Eye (tissue), 1 donor: ENCODE results near the gene S100A5.
"Not testable (repeated sequence)": the region's sequence is repeated elsewhere in the genome, so short reads cannot be mapped to it uniquely, and the experiment has no call there.

Experiments
- DNase-seq: peaks from one replicate; pipeline ENCODE4 v3.0.0-alpha.2; 2015

The S100A5 gene

DNA sequence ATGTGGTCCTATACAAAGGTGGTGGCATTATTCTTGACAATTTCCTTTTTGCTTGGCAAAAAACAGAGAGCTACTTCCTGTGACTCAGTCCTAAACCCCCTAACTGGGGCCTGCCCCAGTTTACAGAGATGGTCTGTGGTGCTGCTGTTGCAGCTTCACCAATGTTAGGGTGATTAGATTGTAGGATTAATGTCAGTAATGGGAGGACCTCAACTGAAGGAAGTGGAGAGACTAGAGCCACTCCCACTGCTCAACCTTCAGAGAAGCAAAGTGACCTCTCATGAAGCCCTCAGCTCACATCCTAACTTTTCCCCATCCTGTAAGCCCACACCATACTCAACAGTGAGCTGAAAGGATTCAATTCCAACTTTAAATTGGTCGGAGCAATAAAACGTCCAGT lies 8.6 kb downstream of the S100A5 start:
- DNase-seq: no peak

DNA sequence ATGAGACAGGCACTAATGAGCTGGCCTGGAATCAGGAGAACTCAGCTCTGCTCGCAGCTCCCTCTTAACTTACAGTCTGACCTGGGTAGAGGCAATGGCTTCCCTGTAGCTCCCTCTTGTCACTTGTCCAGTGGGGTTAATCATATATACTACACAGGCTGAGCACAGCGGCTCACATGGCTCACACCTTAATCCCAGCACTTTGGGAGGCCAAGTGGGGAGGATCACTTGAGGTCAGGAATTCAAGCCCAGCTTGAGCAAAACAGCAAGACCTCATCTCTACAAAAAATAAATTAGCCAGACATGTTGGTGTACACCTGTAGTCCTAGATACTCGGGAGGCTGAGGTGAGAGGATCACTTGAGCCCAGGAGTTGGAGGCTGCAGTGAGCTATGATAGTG lies 9.1 kb downstream of the S100A5 start:
- DNase-seq: no peak

DNA sequence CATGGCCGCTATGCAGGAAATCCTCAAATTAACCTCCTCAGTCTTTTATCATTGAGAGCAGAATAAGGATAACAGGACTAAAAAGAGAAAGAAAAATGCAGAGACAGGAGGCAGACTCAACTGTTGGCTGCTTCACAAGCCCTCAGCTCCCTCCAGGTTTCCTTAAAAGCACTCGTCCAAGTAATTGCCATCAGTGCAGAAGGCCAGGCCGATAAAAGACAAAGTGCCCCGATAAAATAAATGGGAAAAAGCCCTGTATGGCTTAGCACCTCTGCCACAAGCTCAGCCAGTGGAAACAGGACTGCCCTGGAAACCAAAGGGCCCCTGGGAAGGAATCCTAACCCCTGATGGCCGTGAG lies 13.1 kb downstream of the S100A5 start:
- DNase-seq: no peak

DNA sequence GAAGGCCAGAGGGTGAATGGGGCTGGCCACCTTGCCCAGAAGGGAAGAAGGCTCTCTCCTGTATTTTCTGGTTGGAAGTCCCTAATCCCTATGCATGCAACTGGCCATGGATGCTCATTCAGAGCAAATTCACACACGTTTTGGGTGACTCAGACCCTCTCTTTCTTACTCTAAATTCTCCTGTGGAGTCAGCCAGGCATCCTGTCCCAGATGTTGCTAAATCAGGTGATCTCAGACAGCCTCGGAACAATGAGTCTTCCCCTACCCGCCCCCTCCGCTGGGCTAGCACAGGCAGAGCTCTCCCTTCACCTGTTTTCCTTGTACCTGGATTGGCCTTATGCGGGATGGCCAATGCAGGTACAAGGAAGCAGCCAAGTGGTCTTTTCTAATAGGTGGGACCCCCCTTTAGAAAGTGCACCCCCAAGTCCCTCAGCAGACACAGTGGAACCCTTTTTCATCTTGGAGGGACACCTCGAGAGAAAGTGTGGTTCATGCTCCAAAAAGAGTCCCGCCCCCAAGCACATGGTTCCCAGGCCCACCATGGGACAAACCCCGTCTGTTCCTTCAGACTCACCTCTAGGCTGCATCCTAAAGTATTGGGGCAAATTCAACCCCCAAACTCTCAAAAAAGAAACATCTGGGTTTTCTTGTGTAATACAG lies 13.6 kb downstream of the S100A5 start:
- no peak for DNase-seq

DNA sequence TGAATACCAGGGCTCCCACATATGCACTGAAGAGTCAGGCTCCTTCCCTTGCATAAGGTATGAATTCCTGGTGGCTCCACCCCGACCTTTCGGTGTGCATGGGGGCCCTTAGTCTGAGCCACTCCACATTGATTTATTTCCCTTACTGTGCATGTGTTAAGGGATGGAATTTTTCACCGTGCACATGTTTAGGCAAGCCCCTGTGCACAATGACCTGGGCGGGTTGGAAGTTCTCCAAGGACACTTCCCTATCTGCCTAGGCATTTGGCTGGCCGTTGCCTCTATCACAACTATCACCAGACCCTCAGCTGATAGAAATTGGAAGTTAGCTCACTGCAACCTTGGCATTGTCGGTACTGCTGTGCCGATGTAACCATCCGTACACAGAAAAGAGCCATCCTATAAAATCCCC lies 14.6 kb downstream of the S100A5 start:
- no peak for DNase-seq

DNA sequence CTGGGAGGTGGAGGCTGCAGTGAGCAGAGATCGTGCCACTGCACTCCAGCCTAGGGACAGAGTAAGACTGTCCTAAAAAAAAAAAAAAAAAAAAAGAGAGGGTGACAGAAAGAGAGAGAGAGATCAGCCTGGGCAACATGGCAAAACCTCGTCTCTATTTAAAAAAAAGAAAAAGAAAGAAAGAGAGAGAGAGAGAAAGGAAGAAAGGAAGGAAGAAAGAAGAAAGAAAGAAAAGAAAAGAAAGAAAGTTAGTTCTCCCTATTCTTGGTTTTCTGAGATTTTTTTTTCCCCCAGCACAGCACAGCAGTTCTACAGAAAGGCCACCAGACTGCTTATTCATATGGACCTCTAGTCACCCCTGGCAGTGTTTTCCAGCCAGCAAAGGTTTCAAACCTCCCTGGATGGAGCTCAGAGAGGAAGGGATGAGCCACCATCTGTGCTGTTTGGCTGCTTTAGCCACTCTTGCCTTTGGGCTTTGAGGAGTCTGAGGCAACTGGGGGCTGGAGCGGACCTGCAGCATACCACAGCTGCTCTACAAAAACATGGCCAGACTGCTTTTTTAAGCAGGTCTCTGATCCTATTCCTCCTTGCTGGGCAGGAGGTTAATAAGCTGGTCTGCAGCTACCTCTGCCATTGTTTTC lies 15.5 kb downstream of the S100A5 start:
- DNase-seq: no peak

DNA sequence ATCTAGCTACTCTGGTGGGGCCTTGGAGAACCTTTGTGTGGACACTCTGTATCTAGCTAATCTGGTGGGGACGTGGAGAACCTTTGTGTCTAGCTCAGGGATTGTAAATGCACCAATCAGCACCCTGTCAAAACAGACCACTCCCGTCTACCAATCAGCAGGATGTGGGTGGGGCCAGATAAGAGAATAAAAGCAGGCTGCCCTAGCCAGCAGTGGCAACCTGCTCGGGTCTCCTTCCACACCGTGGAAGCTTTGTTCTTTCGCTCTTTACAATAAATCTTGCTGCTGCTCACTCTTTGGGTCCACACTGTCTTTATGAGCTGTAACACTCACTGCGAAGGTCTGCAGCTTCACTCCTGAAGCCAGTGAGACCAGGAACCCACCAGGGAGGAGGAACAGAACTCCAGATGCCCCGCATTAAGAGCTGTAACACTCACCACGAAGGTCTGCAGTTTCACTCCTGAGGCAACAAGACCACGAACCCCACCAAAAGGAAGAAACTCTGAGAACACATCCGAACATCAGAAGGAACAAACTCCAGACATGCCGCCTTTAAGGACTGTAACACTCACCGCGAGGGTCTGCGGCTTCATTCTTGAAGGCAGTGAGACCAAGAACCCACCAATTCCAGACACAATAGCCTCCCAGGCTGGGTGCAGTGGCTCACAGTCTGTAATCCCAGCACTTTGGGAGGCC lies 18.2 kb downstream of the S100A5 start:
- DNase-seq: not testable (repeated sequence)

DNA sequence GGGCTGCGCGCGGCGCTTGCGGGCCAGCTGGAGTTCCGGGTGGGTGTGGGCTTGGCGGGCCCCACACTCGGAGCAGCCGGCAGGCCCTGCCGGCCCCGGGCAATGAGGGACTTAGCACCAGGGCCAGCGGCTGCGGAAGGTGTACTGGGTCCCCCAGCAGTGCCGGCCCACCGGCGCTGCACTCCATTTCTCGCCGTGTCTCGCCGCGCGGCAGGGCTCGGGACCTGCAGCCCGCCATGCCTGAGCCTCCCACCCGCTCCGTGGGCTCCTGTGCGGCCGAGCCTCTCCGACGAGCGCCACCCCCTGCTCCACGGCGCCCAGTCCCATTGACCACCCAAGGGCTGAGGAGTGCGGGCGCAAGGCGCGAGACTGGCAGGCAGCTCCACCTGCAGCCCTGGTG lies 18.9 kb downstream of the S100A5 start:
- DNase-seq: not testable (repeated sequence)

DNA sequence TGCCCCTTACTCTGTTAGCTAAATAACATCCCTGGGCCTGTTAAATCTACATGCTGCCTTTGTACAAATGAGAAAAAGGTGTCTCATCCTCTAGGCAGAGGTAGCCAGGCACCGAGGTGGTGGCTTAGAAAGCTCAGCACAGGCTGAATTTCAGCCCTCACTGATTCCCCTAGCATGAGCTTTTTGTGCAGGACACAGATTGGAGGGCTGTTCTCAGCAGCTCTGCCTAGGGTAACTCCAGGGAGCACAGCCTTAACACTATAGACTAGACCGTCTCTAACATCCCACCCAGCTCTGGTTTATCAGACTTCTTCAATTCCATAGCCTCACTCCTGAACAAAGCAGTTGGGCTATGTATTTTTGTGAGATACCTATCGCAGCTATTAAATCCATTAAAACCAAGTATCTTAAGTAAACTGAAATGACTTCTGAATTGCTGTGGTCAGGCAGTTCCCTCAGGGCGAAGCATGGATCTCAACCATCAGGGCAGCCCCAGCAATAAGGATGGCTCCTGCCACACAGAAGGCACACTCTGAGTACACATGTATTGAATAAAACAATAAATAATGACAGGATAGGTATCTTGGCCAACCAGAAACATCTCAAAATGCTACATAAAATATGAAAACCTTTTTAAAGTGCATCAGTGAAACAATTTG lies 19.8 kb downstream of the S100A5 start:
- no peak for DNase-seq

DNA sequence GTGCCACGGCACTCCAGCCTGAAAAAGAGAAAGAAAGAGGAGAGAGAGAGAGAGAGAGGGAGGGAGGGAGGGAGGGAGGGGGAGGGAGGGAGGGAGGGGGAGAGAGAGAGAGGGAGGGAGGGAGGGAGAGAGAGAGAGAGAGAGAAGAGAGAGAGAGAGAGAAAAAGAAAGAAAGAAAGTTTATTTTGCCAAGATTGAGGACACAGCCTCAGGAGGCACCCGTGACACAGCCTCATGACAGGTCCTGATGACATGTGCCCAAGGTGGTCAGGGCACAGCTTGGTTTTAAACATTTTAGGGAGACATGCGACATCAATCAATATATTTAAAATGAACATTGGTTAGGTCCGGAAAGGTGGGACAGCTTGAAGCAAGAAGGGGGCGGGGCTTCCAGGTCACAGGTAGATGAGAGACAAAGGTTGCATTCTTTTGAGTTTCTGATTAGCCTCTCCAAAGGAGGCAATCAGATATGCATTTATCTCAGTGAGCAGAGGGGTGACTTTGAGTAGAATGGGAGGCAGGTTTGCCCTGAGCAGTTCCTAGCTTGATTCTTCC lies 20.5 kb downstream of the S100A5 start:
- DNase-seq: not testable (repeated sequence)

DNA sequence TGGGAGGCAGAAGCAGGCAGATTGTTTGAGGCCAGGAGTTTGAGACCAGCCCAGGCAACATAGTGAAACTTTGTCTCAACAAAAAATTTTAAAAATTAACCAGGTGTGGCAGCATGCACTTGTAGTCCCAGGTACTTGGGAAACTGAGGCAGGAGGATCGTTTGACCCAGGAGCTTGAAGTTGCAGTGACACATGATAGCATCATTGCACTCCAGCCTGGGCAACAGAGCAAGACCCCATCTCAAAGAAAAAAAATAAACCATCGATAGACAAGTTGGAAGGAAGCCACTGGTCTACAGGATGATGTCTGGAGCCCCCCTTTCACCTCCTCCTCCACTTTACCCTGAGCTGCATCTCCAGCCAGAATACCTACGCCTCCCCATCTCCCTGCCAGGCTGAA lies 21.5 kb downstream of the S100A5 start:
- no peak for DNase-seq

DNA sequence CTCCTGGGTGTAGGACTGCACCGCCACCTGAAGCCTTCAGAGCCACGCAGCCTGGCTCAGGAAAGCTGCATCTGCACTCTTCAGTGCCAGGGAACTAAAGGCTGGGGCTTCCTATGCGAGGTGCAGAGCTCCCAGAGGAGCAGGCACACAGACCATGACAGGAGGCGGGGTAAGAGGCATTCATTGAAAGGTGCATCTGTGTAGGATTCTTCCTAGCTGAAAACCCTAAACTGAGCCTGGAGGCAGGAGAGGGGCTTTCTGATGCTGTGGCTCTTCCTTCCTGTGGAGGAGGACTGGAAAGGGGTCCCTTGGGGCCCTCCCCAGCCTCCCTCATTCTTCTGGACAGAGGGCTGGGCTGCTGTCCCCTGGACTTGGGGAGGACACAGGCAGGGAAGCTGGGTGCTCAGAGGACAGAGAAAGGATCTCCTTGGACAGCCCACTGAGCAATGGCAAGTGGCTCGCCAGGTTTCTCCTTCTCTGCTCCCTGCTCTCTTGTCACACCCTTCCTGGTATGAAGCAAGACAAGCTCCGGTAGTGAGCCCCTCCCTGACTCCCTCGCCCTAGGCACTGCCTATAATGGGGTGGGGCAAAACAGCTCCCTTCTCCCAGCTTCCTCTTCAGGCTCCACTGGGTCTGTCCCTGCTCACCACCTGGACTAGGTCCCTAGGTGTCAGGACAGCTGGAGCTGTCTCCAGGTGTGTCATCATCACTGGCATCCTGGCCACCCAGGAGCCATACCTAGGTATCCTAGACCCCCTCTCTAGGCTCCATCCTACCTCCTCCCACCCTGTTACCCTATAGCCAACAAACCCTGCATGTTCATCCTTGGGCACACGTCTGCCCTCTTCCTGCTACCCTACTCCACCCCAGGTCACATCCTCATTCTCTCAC lies 25.0 kb downstream of the S100A5 start:
- no peak for DNase-seq

DNA sequence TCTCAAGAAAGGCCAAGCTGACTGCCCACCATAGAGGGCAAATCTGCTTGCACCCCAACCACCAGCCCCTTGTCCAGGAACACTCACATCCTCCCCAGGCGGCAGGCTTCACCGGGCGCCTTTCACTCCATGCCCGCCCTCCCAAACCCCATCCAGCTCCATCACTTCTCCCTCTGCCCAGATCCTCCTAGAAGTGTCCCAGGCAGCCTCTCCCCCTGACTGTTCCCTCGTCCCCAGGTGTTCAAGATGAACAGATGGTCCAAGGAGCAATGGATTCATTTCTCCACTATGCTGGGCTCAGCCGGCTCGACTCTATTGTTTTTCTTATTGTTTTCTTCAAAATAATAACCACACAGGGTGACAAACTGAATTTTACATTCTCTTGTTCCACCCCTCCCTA lies 27.1 kb downstream of the S100A5 start:
- no peak for DNase-seq

DNA sequence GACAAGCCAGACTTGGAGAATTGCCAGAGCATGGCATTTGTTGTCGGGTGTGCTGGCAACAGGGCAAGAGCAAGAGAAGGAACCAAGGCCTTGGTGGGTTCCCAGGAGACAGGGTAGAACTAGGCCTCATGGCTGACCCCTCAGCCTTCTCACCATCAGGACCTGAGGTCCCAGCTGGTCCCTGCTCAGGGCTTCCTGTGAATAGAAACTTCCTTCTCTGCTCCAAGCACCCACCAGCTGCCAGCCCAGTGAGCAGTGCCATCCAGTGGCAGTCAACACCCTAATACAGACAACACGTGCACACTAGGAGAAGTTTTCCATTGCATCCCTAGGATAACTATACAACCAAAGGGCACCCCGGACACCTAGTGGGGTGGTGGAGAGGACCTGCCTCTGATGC lies 27.7 kb downstream of the S100A5 start:
- DNase-seq: no peak

DNA sequence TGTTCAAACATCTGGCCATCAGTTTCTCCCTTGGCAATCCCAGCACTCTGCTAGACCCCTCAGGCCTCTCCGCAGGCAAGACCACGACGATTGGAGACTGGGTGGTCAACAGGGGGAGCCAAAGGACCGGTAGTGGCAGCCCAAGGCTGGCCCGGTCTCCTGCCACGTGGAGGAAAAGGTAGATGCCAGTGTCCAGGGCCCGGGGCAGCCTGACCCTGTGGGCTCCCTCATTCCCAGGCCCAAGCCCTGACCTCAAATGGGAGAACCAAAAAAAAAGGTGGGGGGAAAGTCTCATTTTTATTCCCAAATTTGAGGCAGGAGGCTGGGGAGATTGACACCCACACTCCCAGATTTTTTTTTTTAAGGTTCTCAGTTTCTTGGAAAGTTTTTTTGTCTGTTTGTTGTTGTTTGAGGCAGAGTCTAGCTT lies 29.7 kb downstream of the S100A5 start:
- DNase-seq: peak; percentile 91

DNA sequence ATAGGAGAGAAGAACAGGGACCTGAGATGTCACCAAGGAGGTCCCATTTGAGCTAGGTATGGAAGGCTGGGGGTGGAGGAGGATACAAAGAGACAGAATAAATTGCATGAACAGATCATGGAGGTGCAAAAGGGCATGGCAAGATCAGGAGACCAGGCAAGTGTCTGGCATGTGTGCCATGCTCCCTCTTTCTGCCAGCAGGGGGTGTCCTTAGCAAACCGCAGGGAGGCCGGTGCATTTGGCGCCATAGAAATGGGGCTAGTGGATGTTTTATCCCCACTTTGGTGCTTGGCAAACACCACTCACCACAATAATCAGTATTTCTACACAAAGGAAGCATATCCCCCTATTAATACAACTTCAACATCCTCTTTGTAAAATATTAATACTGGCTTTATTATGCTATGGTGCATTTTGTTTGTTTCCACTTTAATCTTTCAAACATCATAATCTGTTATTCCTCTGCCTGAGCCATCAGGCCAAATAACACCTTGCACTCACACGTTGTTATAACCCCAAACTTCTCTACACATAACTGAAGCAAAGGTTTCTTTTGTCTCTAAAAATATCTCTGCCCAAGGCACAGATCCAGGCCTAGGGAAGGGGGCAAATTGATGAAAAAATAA lies 30.9 kb downstream of the S100A5 start:
- peak; percentile 40 for DNase-seq

DNA sequence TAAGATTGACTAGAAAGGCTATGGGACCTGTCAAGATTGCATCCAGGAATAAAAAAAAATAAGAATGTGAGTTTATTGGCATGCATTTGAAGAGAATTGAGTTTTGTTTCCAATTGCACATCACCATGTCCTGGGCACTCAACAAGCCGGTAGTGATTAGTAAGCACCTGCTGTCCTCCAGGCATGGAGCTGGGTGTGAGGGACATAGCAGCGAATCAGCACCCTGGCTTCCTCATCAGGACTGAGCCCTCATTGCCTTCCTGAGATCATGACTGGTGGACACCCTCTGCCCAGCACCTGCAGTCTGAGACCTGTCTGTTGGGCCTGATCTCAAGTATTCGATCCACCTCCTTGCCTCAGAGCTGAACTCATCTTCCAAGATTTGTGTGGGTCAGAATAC lies 31.7 kb downstream of the S100A5 start:
- no peak for DNase-seq

DNA sequence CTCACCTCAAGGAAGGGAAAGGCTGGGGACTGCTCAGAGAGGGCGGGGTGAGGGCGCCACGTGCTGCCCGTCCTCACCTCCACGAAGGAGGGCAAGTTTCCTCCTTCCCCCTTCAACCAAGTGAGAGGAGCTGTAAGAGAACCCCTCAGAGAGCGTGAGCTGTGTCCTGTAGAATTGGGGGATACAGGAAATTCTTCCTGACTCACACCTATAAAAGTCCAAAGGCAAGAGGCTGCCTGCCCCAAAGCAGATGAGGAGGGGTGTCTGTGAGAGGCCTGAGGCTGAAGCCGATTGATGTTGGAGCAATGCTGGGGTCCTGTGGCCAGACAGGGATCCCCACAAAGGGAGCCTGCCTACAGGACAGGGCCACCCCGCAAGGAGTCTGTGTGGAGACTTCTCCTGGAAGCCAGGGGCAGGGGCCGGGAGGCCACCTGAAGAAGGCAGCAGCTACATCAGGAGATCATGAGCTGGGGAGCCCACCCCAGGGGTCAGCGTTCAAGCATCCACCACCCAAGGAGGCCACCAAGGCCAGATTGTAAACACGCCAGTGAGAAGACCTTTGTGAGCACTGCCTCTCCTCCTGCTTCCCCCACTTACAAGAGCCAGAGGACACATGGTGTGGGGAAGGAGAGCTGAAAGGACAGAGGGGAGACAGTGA lies 32.7 kb downstream of the S100A5 start:
- no peak for DNase-seq

DNA sequence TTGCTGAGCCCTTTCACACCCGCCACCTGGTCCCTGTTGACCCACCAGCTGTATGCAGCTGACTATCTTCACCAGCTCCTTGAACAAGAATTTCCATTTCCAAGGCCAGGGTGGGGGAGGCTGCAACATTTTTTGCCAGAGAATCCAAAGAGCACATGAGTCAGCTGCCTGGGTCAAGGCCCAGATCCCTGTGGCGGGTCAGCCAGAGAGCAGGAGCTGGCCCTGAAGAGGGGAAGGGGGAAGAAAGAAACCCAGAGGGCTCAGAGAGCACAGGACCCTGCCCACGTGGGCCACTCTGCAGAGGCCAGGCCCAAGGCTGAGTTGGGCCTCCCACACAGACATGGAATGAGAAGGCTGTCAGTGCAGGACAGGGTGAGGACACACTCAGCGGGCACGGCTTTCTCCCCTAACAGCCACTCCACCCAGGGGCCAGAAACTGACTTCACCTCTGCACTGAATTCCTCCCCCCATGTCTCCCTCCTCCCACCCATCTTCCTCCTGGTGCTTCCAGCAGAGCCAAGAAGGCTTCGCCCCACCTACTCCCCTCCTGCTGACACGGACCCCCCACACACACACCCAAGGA lies 33.8 kb downstream of the S100A5 start:
- no peak for DNase-seq

DNA sequence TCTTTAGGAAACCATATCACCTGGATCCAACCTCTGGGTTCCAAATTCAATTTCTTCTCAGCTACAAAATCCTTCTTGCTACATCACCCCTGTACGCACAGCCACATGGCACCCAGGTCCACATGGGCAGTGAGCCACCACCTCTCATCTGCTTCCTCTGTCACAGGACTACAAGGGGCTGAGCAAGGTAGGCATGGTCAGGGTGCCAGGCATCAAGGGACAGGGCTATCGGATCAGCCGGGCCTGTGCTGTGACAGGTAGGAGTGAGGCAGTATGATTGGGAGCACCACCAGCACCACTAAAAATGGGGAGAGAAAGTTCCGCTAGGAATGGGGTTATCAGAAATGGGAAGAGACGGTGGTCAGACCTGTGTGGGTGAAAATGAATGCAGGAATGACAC lies 34.3 kb downstream of the S100A5 start:
- DNase-seq: no peak

DNA sequence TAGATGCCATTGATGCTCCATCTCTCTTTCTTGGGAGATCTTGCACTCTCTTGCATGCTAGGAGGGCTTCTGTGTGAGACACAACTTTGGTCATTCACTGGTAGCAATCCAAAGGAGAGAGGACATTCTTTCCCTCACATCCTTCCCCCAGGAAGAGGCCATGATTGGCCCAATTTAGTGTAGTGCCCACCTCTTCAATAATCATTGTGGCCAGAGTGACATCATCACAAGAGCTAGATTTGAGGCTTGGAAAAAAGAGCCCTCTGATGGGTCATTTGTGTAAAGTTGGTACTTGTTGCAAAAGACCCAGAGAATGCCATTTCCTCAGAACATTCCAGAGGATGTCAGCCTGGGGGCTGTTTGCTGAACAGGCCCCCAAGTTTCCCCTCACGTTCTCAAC lies 35.2 kb downstream of the S100A5 start:
- DNase-seq: no peak
